A549 (cell line): Measurements from ENCODE around the gene PLCH1. TPM values are rescaled to one million over a fixed set of nuclear protein-coding genes. Genes with fewer than 3 reads are reported as not detected.

Experiments
- ATAC-seq, 2 experiments: fragments of 200-7000 bp in 1 of 2; fragments of >200 bp in 1 of 2; cut with Nextera tagmentation in 1 of 2; cut with Tn5 transposase in 1 of 2; 3 replicates each; pipeline versions ENCODE4 v1.8.0 to v1.9.1; 2018 to 2020; ENCODE audit warnings: mild to moderate bottlenecking in 1 of 2, moderate library complexity in 1 of 2
- CTCF ChIA-PET: fragments of 300-600 bp; sonication (Branson Sonifier 250); formaldehyde crosslinking; extraction: SDS; loops from one replicate; lab custom pipeline; 2021; ENCODE audit warnings: antibody characterized with exemption, inconsistent platforms; lab: Yijun Ruan, JAX
- POLR2A ChIA-PET: fragments of 350-600 bp; formaldehyde crosslinking; extraction: SDS; loops from one replicate; lab custom pipeline; 2021; ENCODE audit warnings: antibody characterized with exemption, inconsistent platforms; lab: Yijun Ruan, JAX
- DNase-seq, 2 experiments: peaks; one replicate each; pipeline versions ENCODE4 v3.0.0 to v3.0.0-alpha.2; 2011 to 2016; ENCODE audit warnings: low read depth in 1 of 2, low spot score in 1 of 2
- FAIRE-seq: peaks from 2 replicates; lab custom pipeline; 2011; peaks lifted over from hg19 to GRCh38; lab: Jason Lieb, UNC
- H3K27ac ChIP-seq, 2 experiments: fragments of >200 bp; sonication (Bioruptor Twin); formaldehyde crosslinking; 3 replicates each; pipeline ENCODE4 v1.5.1; 2016 to 2017
- H3K4me1 ChIP-seq: fragments of >200 bp; sonication (Bioruptor Twin); formaldehyde crosslinking; 3 replicates; pipeline ENCODE4 v1.6.1; 2016
- H3K4me2 ChIP-seq: fragments of >200 bp; sonication (Bioruptor Twin); formaldehyde crosslinking; 3 replicates; pipeline ENCODE4 v1.6.1; 2016
- H3K4me3 ChIP-seq: fragments of >200 bp; sonication (Bioruptor Twin); formaldehyde crosslinking; 3 replicates; pipeline ENCODE4 v1.5.1; 2016
- H3K9me3 ChIP-seq: fragments of >200 bp; sonication (Bioruptor Twin); formaldehyde crosslinking; 3 replicates; pipeline ENCODE4 v1.6.1; 2016
- CHD2 ChIP-seq: fragments of 150-350 bp; IDR thresholded peaks from 2 replicates; pipeline ENCODE4 v1.6.1; 2014; ENCODE audit warnings: low read length; ENCODE audit not compliant: partially characterized antibody
- EHF ChIP-seq: fragments of 250-450 bp; sonication (Bioruptor Pico); IDR thresholded peaks from 2 replicates; pipeline ENCODE4 v1.5.0; 2020; ENCODE audit warnings: mild to moderate bottlenecking
- ELK1 ChIP-seq: fragments of 150-350 bp; IDR thresholded peaks from 2 replicates; pipeline ENCODE4 v1.6.1; 2014; ENCODE audit warnings: low read depth, mild to moderate bottlenecking, low read length
- EP300 ChIP-seq, 2 experiments: fragments of >200 bp; sonication (Bioruptor Twin); formaldehyde crosslinking; IDR thresholded peaks; 2 replicates in 1 of 2; 3 replicates in 1 of 2; pipeline ENCODE4 v1.6.1; 2016 to 2017
- FOXS1 ChIP-seq: fragments of 250-450 bp; sonication (Bioruptor Pico); IDR thresholded peaks from 2 replicates; pipeline ENCODE4 v1.5.0; 2020; ENCODE audit warnings: mild to moderate bottlenecking, moderate library complexity
- HES2 ChIP-seq: fragments of >200 bp; sonication (Bioruptor Twin); formaldehyde crosslinking; IDR thresholded peaks from 2 replicates; pipeline ENCODE4 v1.6.1; 2016
- JUN ChIP-seq, 2 experiments: fragments of >200 bp; sonication (Bioruptor Twin); formaldehyde crosslinking; IDR thresholded peaks; 2 replicates in 1 of 2; 3 replicates in 1 of 2; pipeline ENCODE4 v1.6.1; 2016 to 2017
- KDM1A ChIP-seq: fragments of 200-600 bp; sonication (generic); IDR thresholded peaks from 2 replicates; pipeline ENCODE4 v1.6.1; 2016; ENCODE audit warnings: low read depth, mild to moderate bottlenecking
- MAFK ChIP-seq: fragments of 450-650 bp; IDR thresholded peaks from 2 replicates; pipeline ENCODE4 v1.6.1; 2014; ENCODE audit not compliant: partially characterized antibody
- MYC ChIP-seq: IDR thresholded peaks from 2 replicates; pipeline ENCODE4 v1.6.1; 2012; ENCODE audit warnings: mild to moderate bottlenecking, inconsistent platforms, low read length, improper control_type of control experiment, borderline replicate concordance
- NR3C1 ChIP-seq: fragments of >200 bp; sonication (Bioruptor Twin); formaldehyde crosslinking; IDR thresholded peaks from 3 replicates; pipeline ENCODE4 v1.6.1; 2017
- REST ChIP-seq: fragments of 200-600 bp; sonication (generic); IDR thresholded peaks from 2 replicates; pipeline ENCODE4 v1.6.1; 2016; ENCODE audit warnings: antibody characterized with exemption, mild to moderate bottlenecking, moderate library complexity
- WGBS: methylation state at CpG from one replicate; pipeline ENCODE4 v1.1.6; 2017; ENCODE audit errors: missing lambda C conversion rate; 5-methylcytosine and 5-hydroxymethylcytosine counted together
- polyA plus RNA-seq, 4 experiments: library from polyadenylated mRNA; depleted of rRNA in 3 of 4; stranded (reverse); fragments of >200 nt; fragmentation: RNase III in 1 of 4; extraction: RNeasy Plus Mini Kit Qiagen cat#74134 plus additional on column Dnase treatment in 1 of 4; gene quantifications; 2 replicates in 3 of 4; 3 replicates in 1 of 4; pipeline ENCODE4 v1.2.3, GENCODE V29; 2011 to 2017
- TF ChIP-seq, protein P1 (sequence below): IDR thresholded peaks from 2 replicates; pipeline ENCODE4 v1.6.1; 2012; ENCODE audit warnings: low read depth, borderline replicate concordance

PLCH1 gene
- polyA plus RNA-seq, 2 of the 4 experiments (the other 2 are of a cell fraction), result 2.1 to 11.1 TPM

- H3K27ac ChIP-seq, result no peak overlapping the region
- no peak overlapping the region for H3K4me3 ChIP-seq
- peaks cover 10% of the 10 kb centered on the region; the same call in 1 of the 3 replicates for H3K9me3 ChIP-seq
- no peak for DNase-seq
- no peak overlapping the region for H3K4me2 ChIP-seq
- ChIA-PET POLR2A (no interaction called here), CTCF (interaction anchor here (1.1 kb wide), 1 partner anchor 99 kb away, joined by 3 read pairs; no protein-coding TSS in a partner anchor)
- TF ChIP-seq CHD2 (no peak), REST (no peak)
- FAIRE-seq, result no peak
- ATAC-seq, result no peak
- 83% methylated on average over 2 of the region's 2 CpGs for whole genome bisulfite sequencing
- no peaks in the 10 kb centered on the region for H3K4me1 ChIP-seq
These were observed 263.3 kb downstream of the PLCH1 start for GRCh38 chr3:155481591-155481990.

- H3K9me3 ChIP-seq, result peaks cover 15% of the 10 kb centered on the region; the same call in 1 of the 3 replicates
- POLR2A ChIA-PET, result no interaction called here
- no peak for FAIRE-seq
- WGBS, result 91% methylated on average over 12 of the region's 12 CpGs
- no peak overlapping the region for H3K4me3 ChIP-seq
- no peak overlapping the region for H3K27ac ChIP-seq
- no peak for TF ChIP-seq EHF (CRISPR knock-in tag)
- no peak for TF ChIP-seq EP300 (IDR thresholded peaks at IDR 0.05)
- TF ChIP-seq, protein P1, sequence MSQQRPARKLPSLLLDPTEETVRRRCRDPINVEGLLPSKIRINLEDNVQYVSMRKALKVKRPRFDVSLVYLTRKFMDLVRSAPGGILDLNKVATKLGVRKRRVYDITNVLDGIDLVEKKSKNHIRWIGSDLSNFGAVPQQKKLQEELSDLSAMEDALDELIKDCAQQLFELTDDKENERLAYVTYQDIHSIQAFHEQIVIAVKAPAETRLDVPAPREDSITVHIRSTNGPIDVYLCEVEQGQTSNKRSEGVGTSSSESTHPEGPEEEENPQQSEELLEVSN, result no peak
- no peak for TF ChIP-seq HES2
- TF ChIP-seq KDM1A, result no peak
- TF ChIP-seq MAFK, result no peak
- no peak for TF ChIP-seq MYC
- no peak for TF ChIP-seq NR3C1
- no peak for TF ChIP-seq ELK1
- no peak for TF ChIP-seq JUN (IDR thresholded peaks at IDR 0.05)
- no peak for TF ChIP-seq REST
- TF ChIP-seq FOXS1 (CRISPR knock-in tag), result no peak
- TF ChIP-seq, all 56 proteins: peak for 0
- Histone ChIP-seq H3K4me1 (no peaks in the 10 kb centered on the region), H3K4me2 (no peak overlapping the region)
- CTCF ChIA-PET, result interaction anchor here (1.1 kb wide), 1 partner anchor 99 kb away, joined by 3 read pairs; no protein-coding TSS in a partner anchor
- ATAC-seq (no peak), DNase-seq (no peak)
These were observed 263.8 kb downstream of the PLCH1 start for GRCh38 chr3:155481089-155481488.
